GM19397 (cell line): ENCODE results near the gene TUB.

Experiments
- ATAC-seq: cut with Tn5 transposase; IDR thresholded peaks from one replicate; pipeline ENCODE4 v1.9.1; 2021; ENCODE audit warnings: mild to moderate bottlenecking, moderate library complexity; ENCODE audit not compliant: unreplicated experiment

The TUB gene

GRCh38 chr11:8067929-8068575 is 13.0 kb upstream of the TUB start:
- no peak for ATAC-seq

DNA sequence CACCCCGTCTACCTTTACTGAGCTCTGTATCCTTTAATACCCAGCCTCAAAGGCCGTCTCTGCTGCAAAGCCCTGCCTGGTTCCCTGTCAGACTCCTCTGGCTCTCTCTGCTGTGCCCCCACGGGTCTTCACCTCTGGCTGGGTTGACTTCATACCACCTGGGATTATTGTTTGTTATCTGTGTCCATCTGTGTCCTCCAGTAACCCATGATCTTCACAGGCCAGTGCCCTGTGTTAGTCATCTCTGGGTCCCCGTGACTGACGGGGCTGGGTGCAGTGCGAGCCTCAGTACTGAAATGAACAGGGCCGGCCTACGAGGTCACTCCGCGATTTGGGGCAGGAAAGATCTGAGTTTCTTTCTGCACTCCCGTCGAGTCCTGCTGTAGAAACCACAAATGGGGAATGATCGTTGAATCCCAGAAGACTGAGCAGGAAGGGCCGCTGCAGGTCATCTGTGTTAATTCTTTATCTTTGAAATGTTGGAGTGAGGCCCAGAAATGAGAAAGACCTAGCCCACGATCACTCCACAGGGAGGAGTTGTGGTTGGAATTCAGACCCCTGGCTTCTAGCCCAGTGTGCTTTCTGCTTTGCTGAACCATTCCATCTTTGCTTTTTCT is 12.3 kb upstream of the TUB start:
- no peak for ATAC-seq

- no peak for ATAC-seq
Observed at GRCh38 chr11:8069771-8070170, 11.2 kb upstream of the TUB start.

- no peak for ATAC-seq
Observed at GRCh38 chr11:8070417-8071115, 10.4 kb upstream of the TUB start.

DNA sequence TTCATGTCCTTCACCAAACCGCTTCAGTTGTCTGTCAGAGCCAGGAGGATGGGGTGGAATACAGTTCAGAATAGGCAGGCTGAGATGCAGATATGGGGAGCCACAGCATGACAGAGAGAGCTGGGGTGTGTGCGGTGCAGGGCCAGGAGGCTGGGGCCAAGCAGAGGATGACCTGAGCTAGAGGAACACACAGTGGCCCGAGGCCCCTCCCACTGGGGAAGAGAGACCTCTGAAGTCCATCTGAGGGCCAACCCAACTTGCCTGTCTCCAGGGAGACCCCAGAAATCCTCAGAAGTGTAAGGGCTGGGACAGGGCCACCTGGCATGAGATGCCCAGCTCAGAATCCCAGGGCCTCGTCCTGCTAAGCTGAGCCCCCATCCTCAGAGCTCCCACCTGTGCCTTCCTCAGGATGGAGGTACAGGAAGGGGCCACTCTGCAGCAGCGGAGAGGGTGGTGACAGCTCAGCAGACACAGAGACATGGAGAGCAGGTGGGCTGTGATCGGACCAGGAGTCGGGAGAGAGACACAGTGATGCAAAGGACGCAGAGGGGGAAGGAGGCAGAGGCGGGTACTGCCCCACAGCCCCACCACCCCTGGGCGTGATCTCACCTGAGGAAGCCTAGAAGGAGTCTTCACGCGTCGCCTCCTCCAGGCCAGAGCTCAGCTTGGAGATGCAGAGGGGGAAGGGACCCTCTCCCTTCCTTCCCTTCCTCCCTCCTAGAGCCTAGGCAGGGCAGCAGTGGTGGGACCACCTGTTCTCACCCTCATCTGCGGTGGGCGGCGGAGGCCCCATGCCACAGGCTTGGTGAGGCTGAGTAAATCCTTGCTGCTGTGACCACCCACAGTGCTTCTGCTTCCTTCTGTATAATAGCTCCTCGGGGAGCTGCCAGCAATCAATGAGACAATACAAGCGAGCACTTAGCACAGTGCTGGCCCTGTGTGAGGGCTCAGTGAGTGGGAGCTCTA is 9.1 kb upstream of the TUB start:
- ATAC-seq, result no peak

- ATAC-seq, result no peak
Observed at GRCh38 chr11:8075119-8075726, 5.8 kb upstream of the TUB start.

DNA sequence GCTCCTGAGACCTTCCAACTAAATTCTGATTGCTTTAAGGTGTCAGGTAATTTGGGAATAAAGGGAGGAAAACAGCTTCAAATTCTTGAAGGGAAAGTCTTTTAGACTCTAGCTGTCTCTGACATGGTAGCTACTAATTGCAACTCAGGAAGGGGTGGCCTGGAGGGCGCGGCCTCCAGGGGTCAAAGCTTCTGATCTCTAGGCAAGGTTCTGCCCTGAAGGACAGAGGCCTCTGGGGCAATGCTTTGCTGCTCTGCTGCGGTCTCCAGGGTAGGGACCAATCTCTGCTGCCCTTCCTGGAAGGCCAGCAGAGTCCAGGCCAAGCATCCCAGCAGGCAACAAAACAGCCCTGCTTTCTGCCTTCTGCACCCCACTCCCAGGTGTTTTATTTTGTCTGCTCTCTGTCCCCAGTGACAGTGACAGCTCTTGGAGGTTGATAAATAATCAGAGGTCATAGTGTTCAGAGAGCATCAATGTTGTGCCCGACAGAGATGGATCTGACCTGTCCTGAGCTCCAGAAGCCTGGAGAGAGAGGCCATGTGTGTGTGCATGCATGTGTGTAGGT is 1.8 kb upstream of the TUB start:
- no peak for ATAC-seq

DNA sequence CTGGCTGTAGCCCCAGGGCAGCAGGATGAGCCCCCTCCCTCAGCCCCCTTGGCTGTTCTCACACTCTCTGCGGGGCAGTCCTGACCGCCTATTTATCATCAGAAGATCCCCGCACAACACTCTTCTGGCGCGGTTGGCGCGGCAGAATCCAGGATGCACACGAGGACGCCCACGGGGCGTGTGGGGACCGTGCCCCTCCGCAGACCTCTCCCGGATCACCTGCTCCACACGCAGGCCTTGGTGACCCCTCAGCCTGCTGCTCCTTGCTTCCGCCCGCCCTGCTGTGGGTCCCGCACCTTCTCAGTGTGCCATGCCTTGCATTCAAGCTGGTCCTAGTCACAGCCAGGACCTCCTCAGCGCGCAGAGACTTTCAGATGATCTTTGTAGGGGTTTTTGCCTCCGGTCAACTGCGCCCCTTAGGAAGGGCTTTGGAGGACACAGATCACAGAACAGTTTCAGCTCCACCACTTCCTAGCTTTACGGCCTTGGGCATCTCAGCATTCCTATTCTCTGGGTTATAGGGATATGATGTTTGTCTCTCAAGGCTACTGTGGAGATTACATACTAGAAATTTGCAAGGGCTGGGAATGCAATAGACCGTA is 841 bp upstream of the TUB start:
- no peak for ATAC-seq

DNA sequence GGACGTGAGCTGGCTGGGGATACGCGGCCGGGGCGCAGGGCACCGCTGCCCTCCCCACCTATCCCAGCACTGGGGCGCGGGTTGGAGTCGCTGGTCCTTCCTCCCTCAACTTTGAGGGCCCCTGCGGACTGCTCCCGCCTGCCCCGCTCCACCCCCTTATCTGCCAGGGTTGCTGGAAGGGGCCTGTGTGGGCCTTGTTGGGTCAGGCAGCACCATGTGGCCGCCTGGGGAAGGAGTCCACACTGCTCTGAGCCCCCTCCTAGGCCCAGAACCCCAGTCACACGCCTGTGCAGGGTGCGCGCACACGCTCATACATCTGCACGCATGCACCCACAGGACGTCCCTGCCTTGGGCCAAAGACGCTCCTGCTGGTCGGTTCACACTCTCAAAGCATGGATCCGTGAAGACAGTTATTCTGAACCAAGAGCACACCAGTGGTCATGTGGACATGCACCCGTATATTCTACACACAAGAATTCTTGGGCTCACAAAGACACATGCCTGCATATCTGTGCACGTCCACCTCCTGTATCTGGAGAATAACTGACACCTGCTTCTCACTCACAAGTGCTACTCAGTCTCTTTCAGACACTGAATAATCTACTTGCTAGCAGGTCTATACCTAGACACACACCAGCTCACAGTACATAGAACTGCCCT is 710 bp downstream of the TUB start:
- ATAC-seq, result no peak

GRCh38 chr11:8082391-8083087 is 1.5 kb downstream of the TUB start:
- ATAC-seq, result no peak

DNA sequence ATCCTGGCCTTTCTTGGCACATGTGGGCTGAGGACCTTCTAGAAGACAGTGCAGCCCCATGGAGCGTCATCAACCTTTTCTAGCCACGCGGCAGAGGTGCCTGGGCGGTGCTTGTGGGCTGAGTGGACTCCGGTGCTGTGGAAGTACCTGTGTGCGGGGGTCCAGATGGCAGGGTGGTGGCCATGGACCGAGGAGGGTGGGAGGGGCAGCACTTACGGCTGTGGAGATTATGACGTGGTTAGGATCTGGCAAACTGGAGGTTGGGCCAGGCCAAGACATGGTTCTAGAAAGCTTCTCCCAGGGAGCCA is 2.0 kb downstream of the TUB start:
- ATAC-seq, result no peak

DNA sequence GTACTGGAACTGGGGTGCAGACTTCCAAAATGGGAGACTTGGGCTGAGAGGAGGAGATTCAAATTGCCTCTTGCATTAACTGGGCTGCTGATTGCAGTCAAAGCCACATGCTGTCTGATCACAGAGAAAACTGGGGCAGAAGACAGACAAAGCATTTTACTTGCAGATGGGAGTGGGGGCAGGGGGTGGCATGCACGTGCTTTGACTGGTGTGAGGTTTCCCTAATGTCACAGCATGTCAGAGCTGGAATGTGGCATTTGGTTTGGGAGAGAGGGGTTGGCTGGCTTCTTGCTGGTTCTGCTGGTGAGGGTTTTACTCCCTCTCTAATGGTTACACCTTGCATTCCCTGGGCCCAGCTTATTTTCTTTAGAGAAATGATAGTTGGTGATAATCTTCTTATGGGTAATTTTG is 2.9 kb downstream of the TUB start:
- ATAC-seq, result no peak

DNA sequence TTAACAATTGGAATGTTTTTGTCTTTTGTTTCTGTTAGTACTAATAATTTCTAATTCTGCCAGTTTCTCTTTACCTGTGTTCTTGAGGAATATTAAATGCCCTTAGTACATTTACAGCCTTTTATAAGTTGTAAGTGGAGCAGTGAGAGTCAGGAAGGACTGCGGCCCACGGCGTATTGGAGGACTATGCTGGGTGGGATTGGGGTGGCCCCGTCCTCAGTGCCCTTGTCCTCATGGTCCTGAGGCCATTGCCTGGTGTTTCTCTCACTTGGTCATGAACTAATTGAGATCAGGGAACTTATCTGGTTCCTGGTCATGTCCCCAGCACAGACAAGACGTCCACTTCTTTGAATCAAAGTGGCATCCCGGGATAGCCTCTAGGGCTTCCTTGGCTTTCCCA is 3.3 kb downstream of the TUB start:
- ATAC-seq, result no peak

GRCh38 chr11:8085011-8085645 is 4.1 kb downstream of the TUB start:
- no peak for ATAC-seq

- ATAC-seq, result no peak
Observed at GRCh38 chr11:8086001-8086479, 5.0 kb downstream of the TUB start.

DNA sequence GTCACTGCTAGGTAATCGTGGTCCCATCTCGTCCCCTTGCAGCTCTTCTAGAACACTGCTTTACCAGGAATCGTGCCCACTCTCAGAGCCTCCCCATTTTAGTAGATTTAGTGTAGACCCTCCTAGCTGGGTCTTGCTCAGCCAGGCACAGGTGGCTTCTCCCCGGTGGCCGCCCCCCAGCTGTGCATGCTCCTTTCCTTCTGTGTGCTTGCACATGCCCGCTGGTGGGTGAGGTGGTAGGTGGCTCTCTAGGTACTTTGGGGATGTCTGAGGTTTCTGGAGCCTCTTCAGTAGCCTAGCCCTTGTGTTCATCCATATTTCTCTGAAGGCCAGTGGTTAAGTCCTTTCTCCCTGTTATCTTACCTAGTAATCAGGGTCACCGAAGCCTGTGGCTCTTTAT is 5.6 kb downstream of the TUB start:
- no peak for ATAC-seq

DNA sequence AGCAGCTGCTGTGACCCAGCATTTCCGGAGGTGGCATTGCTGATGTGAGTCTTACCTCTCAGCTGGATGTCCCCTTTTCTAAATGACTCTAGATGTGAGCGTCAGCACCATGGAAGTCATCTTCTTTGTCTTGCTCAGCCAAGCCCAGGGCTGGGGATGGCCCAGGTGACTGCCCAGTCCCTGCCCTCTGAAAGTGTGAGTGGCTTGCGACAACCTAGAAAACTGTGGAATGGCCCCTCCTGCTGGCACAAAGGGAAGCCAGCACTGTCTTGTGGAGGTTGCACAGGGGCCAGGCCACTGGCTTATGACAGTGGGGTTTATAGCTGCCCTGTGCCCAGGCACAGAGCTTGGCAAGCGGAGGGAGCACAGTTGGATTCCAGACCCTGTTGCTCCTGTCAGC is 6.2 kb downstream of the TUB start:
- no peak for ATAC-seq

- ATAC-seq, result no peak
Observed at GRCh38 chr11:8087756-8088155, 6.7 kb downstream of the TUB start.
